DOHH2 (cell line): ENCODE results near the gene ALK.

Experiments used
- H3F3A ChIP-seq: fragments of 200-600 bp; sonication (generic), shearing (Covaris generic); 2 replicates; pipeline ENCODE4 v1.6.0; 2016; ENCODE audit warnings: antibody characterized with exemption, mild to moderate bottlenecking; ENCODE audit not compliant: control insufficient read depth, insufficient read depth
- H3K27ac ChIP-seq: fragments of 200-600 bp; sonication (generic); 2 replicates; pipeline ENCODE4 v1.5.1; 2014; ENCODE audit warnings: low read depth, mild to moderate bottlenecking, low read length, moderate library complexity
- H3K27me3 ChIP-seq: fragments of 200-600 bp; sonication (generic); 2 replicates; pipeline ENCODE4 v1.6.1; 2014; ENCODE audit warnings: mild to moderate bottlenecking, low read length, mixed read lengths; ENCODE audit not compliant: control insufficient read depth
- H3K36me3 ChIP-seq: fragments of 200-600 bp; sonication (generic); 2 replicates; pipeline ENCODE4 v1.6.1; 2014; ENCODE audit warnings: mild to moderate bottlenecking, low read length, moderate library complexity, mixed read lengths; ENCODE audit not compliant: control insufficient read depth
- H3K4me1 ChIP-seq: fragments of 200-600 bp; sonication (generic); 2 replicates; pipeline ENCODE4 v1.6.1; 2014; ENCODE audit warnings: mild to moderate bottlenecking, low read length, mixed read lengths; ENCODE audit not compliant: control insufficient read depth
- H3K4me2 ChIP-seq: fragments of 200-600 bp; sonication (generic); 2 replicates; pipeline ENCODE4 v1.6.0; 2014; ENCODE audit warnings: mild to moderate bottlenecking, low read length, moderate library complexity
- H3K4me3 ChIP-seq: fragments of 200-600 bp; sonication (generic); 2 replicates; pipeline ENCODE4 v1.5.1; 2014; ENCODE audit warnings: mild to moderate bottlenecking, low read length, mixed read lengths
- H3K79me2 ChIP-seq: fragments of 200-600 bp; sonication (generic); 2 replicates; pipeline ENCODE4 v1.6.1; 2014; ENCODE audit warnings: mild to moderate bottlenecking, low read length, mixed read lengths; ENCODE audit not compliant: control insufficient read depth
- H3K9me2 ChIP-seq: fragments of 200-600 bp; sonication (generic); replicated peaks from 2 replicates; pipeline ENCODE4 v1.6.1; 2014; ENCODE audit warnings: mild to moderate bottlenecking, low read length, mixed read lengths; ENCODE audit not compliant: control insufficient read depth
- H3K9me3 ChIP-seq: fragments of 200-600 bp; sonication (generic); 2 replicates; pipeline ENCODE4 v1.6.1; 2014; ENCODE audit warnings: antibody characterized with exemption, low read length, mixed read lengths; ENCODE audit not compliant: control insufficient read depth, insufficient read depth
- H4K20me1 ChIP-seq: fragments of 200-600 bp; sonication (generic); 2 replicates; pipeline ENCODE4 v1.6.0; 2014; ENCODE audit warnings: low read depth, mild to moderate bottlenecking, antibody characterized with exemption, low read length, moderate library complexity; ENCODE audit not compliant: control insufficient read depth, insufficient read depth
- CTCF ChIP-seq: fragments of 200-600 bp; sonication (generic); IDR thresholded peaks from one replicate; pipeline ENCODE4 v1.5.1; 2014; ENCODE audit warnings: antibody characterized with exemption, mild to moderate bottlenecking, low read depth, low read length; ENCODE audit not compliant: poor library complexity, severe bottlenecking
- EZH2phosphoT487 ChIP-seq: fragments of 200-600 bp; sonication (generic); IDR thresholded peaks from 2 replicates; pipeline ENCODE4 v1.6.1; 2017; ENCODE audit warnings: borderline replicate concordance, mild to moderate bottlenecking, antibody characterized with exemption, low read length, moderate library complexity, mixed read lengths

The ALK gene

GRCh38 chr2:29855924-29856639 is 65.3 kb downstream of the ALK start:
- H3K4me2 ChIP-seq: no peak overlapping the region
- H3K9me3 ChIP-seq: 0 out of 2 replicates have a peak, but pooled peaks cover 3% of the 10 kb centered on the region
- no peaks in the 10 kb centered on the region for H4K20me1 ChIP-seq
- no peaks in the 10 kb centered on the region for H3K9me2 ChIP-seq
- H3K4me1 ChIP-seq: no peaks in the 10 kb centered on the region
- no peaks in the 10 kb centered on the region for H3K79me2 ChIP-seq
- H3K27me3 ChIP-seq: no peaks in the 10 kb centered on the region
- H3K27ac ChIP-seq: no peak overlapping the region
- H3K4me3 ChIP-seq: no peak overlapping the region
- no peaks in the 10 kb centered on the region for H3K36me3 ChIP-seq
- TF ChIP-seq CTCF (no peak), EZH2phosphoT487 (no peak)
- H3F3A ChIP-seq: no peaks in the 10 kb centered on the region

GRCh38 chr2:29850794-29851193 is 70.6 kb downstream of the ALK start:
- H3K4me1 ChIP-seq: no peaks in the 10 kb centered on the region

DNA sequence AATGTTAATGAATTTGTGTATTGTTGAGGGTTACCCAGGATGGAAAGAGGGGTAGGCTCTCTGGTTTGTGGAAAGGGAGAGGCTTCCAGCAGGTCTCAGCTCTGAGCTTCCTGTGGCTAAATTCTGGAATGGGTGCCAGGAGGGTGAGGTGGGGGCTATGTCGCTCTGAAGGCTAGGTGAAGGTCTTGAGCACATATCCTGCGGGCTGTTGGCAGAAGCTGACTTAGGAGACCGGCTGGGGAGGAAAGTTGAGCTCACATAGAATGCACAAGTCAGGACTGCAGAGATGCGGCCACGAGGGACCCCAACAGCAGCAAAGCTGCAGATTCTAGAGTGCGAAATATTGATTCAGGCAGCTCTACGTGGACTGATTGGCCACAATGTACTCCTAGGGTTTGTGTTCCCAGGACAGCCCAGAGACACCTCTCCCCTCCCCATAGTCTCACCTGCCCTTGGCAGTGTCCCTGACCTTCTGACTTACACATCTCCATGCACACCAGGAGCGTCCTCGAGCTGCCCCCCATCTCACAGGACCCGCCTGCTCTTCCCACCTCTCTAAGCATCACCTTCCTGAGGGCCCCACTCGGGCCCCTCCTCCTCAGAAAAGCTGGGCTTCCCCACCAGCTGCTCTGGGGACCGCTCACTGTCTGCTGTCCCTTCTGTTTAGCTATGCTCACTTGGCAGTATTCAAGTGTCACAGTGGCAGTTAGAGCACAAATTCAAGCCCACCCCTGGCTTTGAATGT is 72.6 kb downstream of the ALK start:
- TF ChIP-seq EZH2phosphoT487 (no peak), CTCF (no peak)
- no peaks in the 10 kb centered on the region for H3K9me3 ChIP-seq
- H4K20me1 ChIP-seq: no peaks in the 10 kb centered on the region
- H3K4me1 ChIP-seq: no peaks in the 10 kb centered on the region
- no peak overlapping the region for H3K4me2 ChIP-seq
- H3K36me3 ChIP-seq: no peaks in the 10 kb centered on the region
- H3K79me2 ChIP-seq: no peaks in the 10 kb centered on the region
- H3K27ac ChIP-seq: no peak overlapping the region
- H3K27me3 ChIP-seq: peaks cover 5% of the 10 kb centered on the region; the same call in 1 of the 2 replicates
- no peaks in the 10 kb centered on the region for H3F3A ChIP-seq
- H3K9me2 ChIP-seq: no peaks in the 10 kb centered on the region
- no peak overlapping the region for H3K4me3 ChIP-seq

More at GRCh38 chr2:29850794-29851193, 70.6 kb downstream of the ALK start:
- Histone ChIP-seq H3K4me2 (no peak overlapping the region), H3K27ac (no peak overlapping the region), H3K27me3 (peaks cover 5% of the 10 kb centered on the region; the same call in 1 of the 2 replicates), H3K79me2 (no peaks in the 10 kb centered on the region), H4K20me1 (no peaks in the 10 kb centered on the region), H3K9me2 (no peaks in the 10 kb centered on the region), H3K36me3 (no peaks in the 10 kb centered on the region), H3K4me3 (no peak overlapping the region), H3F3A (no peaks in the 10 kb centered on the region), H3K9me3 (no peaks in the 10 kb centered on the region)
- no peak for TF ChIP-seq EZH2phosphoT487
- TF ChIP-seq CTCF: no peak
